CD14-positive monocyte (primary cell): ENCODE measurements around the gene TNFAIP2. TPM values are rescaled to one million over a fixed set of nuclear protein-coding genes. Genes with fewer than 3 reads are reported as not detected.
A peak's percentile ranks its signal among the peaks of the same experiment; 100 is the strongest.

Experiments used
- DNase-seq, 3 donors: peaks; one replicate each; pipeline ENCODE4 v3.0.0-alpha.2; 2011 to 2022
- H2AFZ ChIP-seq: 2 replicates; pipeline ENCODE4 v1.6.0; 2012; ENCODE audit warnings: mild to moderate bottlenecking, low read depth, low read length, inconsistent platforms; ENCODE audit not compliant: insufficient read depth, poor library complexity, severe bottlenecking
- H3K27ac ChIP-seq, 2 donors: 1 replicate in 1 of 2; 2 replicates in 1 of 2; pipeline ENCODE4 v1.5.1; 2012 to 2013; ENCODE audit warnings: low read length in 2 of 2, control low read depth in 1 of 2, inconsistent platforms in 1 of 2, low read depth in 1 of 2, mild to moderate bottlenecking in 1 of 2
- H3K27me3 ChIP-seq, 2 donors: one replicate each; pipeline versions ENCODE4 v1.6.0 to v1.6.1; 2011 to 2013; ENCODE audit warnings: low read length in 2 of 2; ENCODE audit not compliant: control insufficient read depth in 2 of 2, insufficient read depth in 2 of 2
- H3K36me3 ChIP-seq, 2 donors: replicated peaks in 1 of 2; 1 replicate in 1 of 2; 2 replicates in 1 of 2; pipeline versions ENCODE4 v1.5.1 to v1.6.1; 2012 to 2013; ENCODE audit warnings: low read length in 2 of 2, control low read depth in 1 of 2, inconsistent platforms in 1 of 2, mild to moderate bottlenecking in 1 of 2; ENCODE audit not compliant: insufficient read depth in 2 of 2, control insufficient read depth in 1 of 2
- H3K4me1 ChIP-seq, 2 donors: 1 replicate in 1 of 2; 2 replicates in 1 of 2; pipeline versions ENCODE4 v1.5.1 to v1.6.1; 2012 to 2013; ENCODE audit warnings: low read length in 2 of 2, control low read depth in 1 of 2, inconsistent platforms in 1 of 2, mild to moderate bottlenecking in 1 of 2, moderate library complexity in 1 of 2; ENCODE audit not compliant: insufficient read depth in 2 of 2, control insufficient read depth in 1 of 2
- H3K4me2 ChIP-seq: replicated peaks from 2 replicates; pipeline ENCODE3; 2012; ENCODE audit warnings: low read length, moderate library complexity, mild to moderate bottlenecking; ENCODE audit not compliant: poor library complexity, severe bottlenecking; ENCODE audit errors: extremely low read depth
- H3K4me3 ChIP-seq, 3 experiments: fragments of 200-600 bp in 1 of 3; sonication (generic) in 1 of 3; replicated peaks in 1 of 3; 1 replicate in 2 of 3; 2 replicates in 1 of 3; pipeline ENCODE4 v1.5.1; 2011 to 2013; ENCODE audit warnings: low read length in 3 of 3, mild to moderate bottlenecking in 3 of 3, control low read depth in 2 of 3, low read depth in 2 of 3, inconsistent platforms in 1 of 3, moderate library complexity in 1 of 3
- H3K79me2 ChIP-seq: 2 replicates; pipeline ENCODE4 v1.6.0; 2012; ENCODE audit warnings: mild to moderate bottlenecking, control low read depth, inconsistent platforms, low read length, moderate library complexity; ENCODE audit not compliant: insufficient read depth
- H3K9ac ChIP-seq: 2 replicates; pipeline ENCODE4 v1.6.0; 2017; ENCODE audit warnings: low read length, mild to moderate bottlenecking; ENCODE audit not compliant: insufficient read depth, poor library complexity, severe bottlenecking
- H3K9me3 ChIP-seq, 2 donors: replicated peaks in 1 of 2; 1 replicate in 1 of 2; 2 replicates in 1 of 2; pipeline versions ENCODE4 v1.5.1 to v1.6.1; 2012 to 2013; ENCODE audit warnings: low read length in 2 of 2, control low read depth in 1 of 2; ENCODE audit not compliant: control insufficient read depth in 1 of 2, insufficient read depth in 1 of 2
- H4K20me1 ChIP-seq: 2 replicates; pipeline ENCODE4 v1.6.0; 2012; ENCODE audit warnings: mild to moderate bottlenecking, low read length, control low read depth, moderate library complexity; ENCODE audit not compliant: insufficient read depth
- H3K27ac Mint-ChIP-seq, 7 donors: one replicate each; pipeline ENCODE4 v1.8.0; 2020; ENCODE audit warnings: mild to moderate bottlenecking in 7 of 7, mixed read lengths in 7 of 7, moderate library complexity in 6 of 7, inconsistent platforms in 2 of 7
- H3K27me3 Mint-ChIP-seq, 3 donors: one replicate each; pipeline ENCODE4 v1.8.0; 2021 to 2022; ENCODE audit warnings: low read depth in 3 of 3, mild to moderate bottlenecking in 3 of 3, mixed read lengths in 3 of 3, moderate library complexity in 3 of 3, inconsistent platforms in 1 of 3
- H3K36me3 Mint-ChIP-seq, 2 donors: one replicate each; pipeline ENCODE4 v1.8.0; 2020; ENCODE audit warnings: mixed read lengths in 2 of 2, inconsistent platforms in 1 of 2, mild to moderate bottlenecking in 1 of 2
- H3K4me1 Mint-ChIP-seq: one replicate; pipeline ENCODE4 v1.8.0; 2020; ENCODE audit warnings: mild to moderate bottlenecking, mixed read lengths
- H3K4me3 Mint-ChIP-seq, 2 donors: one replicate each; pipeline ENCODE4 v1.8.0; 2020; ENCODE audit warnings: mild to moderate bottlenecking in 2 of 2, mixed read lengths in 2 of 2, moderate library complexity in 1 of 2
- H3K9me3 Mint-ChIP-seq, 7 donors: one replicate each; pipeline ENCODE4 v1.8.0; 2020 to 2022; ENCODE audit warnings: mixed read lengths in 7 of 7, mild to moderate bottlenecking in 6 of 7, moderate library complexity in 6 of 7, inconsistent platforms in 2 of 7
- CTCF ChIP-seq: fragments of 200-600 bp; IDR thresholded peaks from one replicate; pipeline ENCODE4 v1.8.0; 2022; ENCODE audit warnings: antibody characterized with exemption, mild to moderate bottlenecking
- WGBS: methylation state at CpG from one replicate; pipeline ENCODE4 v1.1.5; 2013; ENCODE audit warnings: missing lambda C conversion rate; ENCODE audit not compliant: insufficient coverage; 5-methylcytosine and 5-hydroxymethylcytosine counted together
- intact Hi-C, 2 donors: fragments of 100-400 bp; cut with micrococcal nuclease; formaldehyde crosslinking; loops; one replicate each; pipeline versions ENCODE4 v1.15.0 to v1.15.1; 2023
- polyA plus RNA-seq, 3 donors: library from polyadenylated mRNA; depleted of rRNA in 1 of 3; unstranded in 2 of 3; stranded (reverse) in 1 of 3; fragments of 300-500 nt in 2 of 3; fragments of >200 nt in 1 of 3; fragmentation: Illumina TruSeq in 2 of 3; gene quantifications; 1 replicate in 2 of 3; 2 replicates in 1 of 3; pipeline ENCODE4 v1.2.3, GENCODE V29; 2012 to 2021

The TNFAIP2 gene
- polyA plus RNA-seq, 3 donors = 41.5 to 1,807 (median 50.8) TPM

- Histone ChIP-seq H3K27ac (no peak overlapping the region), H3K36me3 (no peaks in the 10 kb centered on the region), H3K27me3 (peaks cover 0 to 13% of the 10 kb centered on the region in 2 donors), H3K4me1 (peaks cover 19 to 25% of the 10 kb centered on the region in 2 donors), H3K9me3 (no peaks in the 10 kb centered on the region), H2AFZ (no peak overlapping the region), H3K79me2 (no peaks in the 10 kb centered on the region), H3K9ac (no peak overlapping the region), H3K4me3 (no peak overlapping the region), H4K20me1 (no peaks in the 10 kb centered on the region), H3K4me2 (peak overlapping the region; percentile 78)
- H3K9me3 Mint-ChIP-seq = no peaks in the 10 kb centered on the region
- peak overlapping the region; percentile 64 to 79 for H3K4me3 Mint-ChIP-seq
- no peaks in the 10 kb centered on the region for H3K36me3 Mint-ChIP-seq
- intact Hi-C loops = no loop called here
- no peak for TF ChIP-seq CTCF
- peak overlapping the region in 1 of 7 donors; percentile 45 for H3K27ac Mint-ChIP-seq
- peaks cover 6 to 34% (median 13%) of the 10 kb centered on the region in 3 donors for H3K27me3 Mint-ChIP-seq
- WGBS = 91% methylated on average over 3 of the region's 12 CpGs
- peaks cover 20% of the 10 kb centered on the region for H3K4me1 Mint-ChIP-seq
- no peak for DNase-seq
These were observed 32.7 kb upstream of the TNFAIP2 start for GRCh38 chr14:103090481-103091020.

- Mint-ChIP-seq H3K4me3 (peak overlapping the region; percentile 68 to 79), H3K27ac (peak overlapping the region in 2 of 7 donors; percentile 35 to 45), H3K4me1 (peaks cover 20% of the 10 kb centered on the region), H3K9me3 (peaks cover 0 to 2% (median 0%) of the 10 kb centered on the region in 7 donors), H3K36me3 (no peaks in the 10 kb centered on the region), H3K27me3 (peaks cover 8 to 32% (median 11%) of the 10 kb centered on the region in 3 donors)
- peak; percentile 56 to 68 (median 58) for DNase-seq
- WGBS = 4% methylated on average over 49 of the region's 69 CpGs
- Histone ChIP-seq H3K4me1 (peaks cover 19 to 25% of the 10 kb centered on the region in 2 donors), H3K9me3 (no peaks in the 10 kb centered on the region), H3K36me3 (no peaks in the 10 kb centered on the region), H3K27ac (no peak overlapping the region), H3K27me3 (peaks cover 0 to 10% of the 10 kb centered on the region in 2 donors), H3K79me2 (no peaks in the 10 kb centered on the region), H2AFZ (peak overlapping the region; percentile 84), H4K20me1 (no peaks in the 10 kb centered on the region), H3K9ac (peak overlapping the region; percentile 51), H3K4me3 (peak overlapping the region; percentile 14 to 74 (median 56)), H3K4me2 (peak overlapping the region; percentile 78)
- intact Hi-C loops = no loop called here
- TF ChIP-seq CTCF = peak; percentile 75
These were observed 32.0 kb upstream of the TNFAIP2 start for GRCh38 chr14:103091041-103091882.
